H9 (cell line): ENCODE results near the gene TMED7. TPM values are rescaled to one million over a fixed set of nuclear protein-coding genes. Genes with fewer than 3 reads are reported as not detected.

Source experiments
- DNase-seq: peaks from one replicate; pipeline ENCODE4 v3.0.0-alpha.2; 2017
- H2AFZ ChIP-seq: one replicate; pipeline ENCODE4 v1.6.1; 2013; ENCODE audit warnings: mild to moderate bottlenecking, low read length, control low read depth, moderate library complexity
- H2AK5ac ChIP-seq: 2 replicates; pipeline ENCODE4 v1.6.1; 2013; ENCODE audit warnings: low read length, control low read depth, mixed read lengths; ENCODE audit not compliant: insufficient read length
- H2BK120ac ChIP-seq: one replicate; pipeline ENCODE4 v1.6.1; 2013; ENCODE audit warnings: low read depth, mild to moderate bottlenecking, low read length, control low read depth, inconsistent platforms; ENCODE audit not compliant: poor library complexity, severe bottlenecking
- H2BK12ac ChIP-seq: 2 replicates; pipeline ENCODE4 v1.6.1; 2013; ENCODE audit warnings: low read length, control low read depth, mixed read lengths, low read depth; ENCODE audit not compliant: insufficient read length
- H2BK15ac ChIP-seq: 2 replicates; pipeline ENCODE4 v1.6.1; 2013; ENCODE audit warnings: low read depth, low read length, control low read depth
- H2BK20ac ChIP-seq: one replicate; pipeline ENCODE4 v1.6.1; 2013; ENCODE audit warnings: low read depth, mild to moderate bottlenecking, low read length, control low read depth, inconsistent platforms; ENCODE audit not compliant: poor library complexity, severe bottlenecking
- H2BK5ac ChIP-seq: 2 replicates; pipeline ENCODE4 v1.6.1; 2013; ENCODE audit warnings: low read length, control low read depth, mixed read lengths; ENCODE audit not compliant: insufficient read length
- H3K14ac ChIP-seq: 2 replicates; pipeline ENCODE4 v1.6.1; 2013; ENCODE audit warnings: low read length, control low read depth; ENCODE audit not compliant: insufficient read depth
- H3K18ac ChIP-seq: 2 replicates; pipeline ENCODE4 v1.6.1; 2013; ENCODE audit warnings: low read depth, mild to moderate bottlenecking, mixed read lengths, low read length, control low read depth; ENCODE audit not compliant: insufficient read length
- H3K23ac ChIP-seq: 2 replicates; pipeline ENCODE4 v1.6.1; 2013; ENCODE audit warnings: low read length, control low read depth, mixed read lengths, low read depth; ENCODE audit not compliant: insufficient read length
- H3K23me2 ChIP-seq: 2 replicates; pipeline ENCODE4 v1.6.1; 2013; ENCODE audit warnings: low read depth, mild to moderate bottlenecking, mixed read lengths, low read length, control low read depth; ENCODE audit not compliant: insufficient read length, poor library complexity, severe bottlenecking
- H3K27ac ChIP-seq: 2 replicates; pipeline ENCODE4 v1.5.1; 2013; ENCODE audit warnings: low read length, control low read depth, mixed read lengths, low read depth; ENCODE audit not compliant: insufficient read length
- H3K27me3 ChIP-seq: 2 replicates; pipeline ENCODE4 v1.6.1; 2013; ENCODE audit warnings: low read length, control low read depth, inconsistent platforms; ENCODE audit not compliant: insufficient read depth
- H3K4ac ChIP-seq: 2 replicates; pipeline ENCODE4 v1.6.1; 2013; ENCODE audit warnings: low read depth, mild to moderate bottlenecking, control low read depth, inconsistent platforms, low read length, moderate library complexity
- H3K4me1 ChIP-seq: 2 replicates; pipeline ENCODE4 v1.6.1; 2013; ENCODE audit warnings: low read length, control low read depth, inconsistent platforms; ENCODE audit not compliant: insufficient read depth
- H3K4me2 ChIP-seq: 2 replicates; pipeline ENCODE4 v1.6.1; 2013; ENCODE audit warnings: low read length, control low read depth, mixed read lengths; ENCODE audit not compliant: insufficient read length, insufficient read depth
- H3K56ac ChIP-seq: 2 replicates; pipeline ENCODE4 v1.6.1; 2013; ENCODE audit warnings: low read depth, mild to moderate bottlenecking, mixed read lengths, low read length, control low read depth; ENCODE audit not compliant: insufficient read length
- H3K79me1 ChIP-seq: 2 replicates; pipeline ENCODE4 v1.6.1; 2013; ENCODE audit warnings: low read depth, mild to moderate bottlenecking, moderate library complexity, low read length, control low read depth, inconsistent platforms; ENCODE audit not compliant: insufficient read depth, poor library complexity, severe bottlenecking
- H3K79me2 ChIP-seq: 2 replicates; pipeline ENCODE4 v1.6.1; 2013; ENCODE audit warnings: low read length, control low read depth, inconsistent platforms; ENCODE audit not compliant: insufficient read depth
- H3K9ac ChIP-seq: 2 replicates; pipeline ENCODE4 v1.6.1; 2013; ENCODE audit warnings: low read length, control low read depth, mixed read lengths; ENCODE audit not compliant: insufficient read length; ENCODE audit errors: extremely low read depth
- H3K9me3 ChIP-seq: one replicate; pipeline ENCODE4 v1.6.1; 2013; ENCODE audit warnings: low read depth, low read length, inconsistent platforms; ENCODE audit not compliant: control insufficient read depth
- H3T11ph ChIP-seq: one replicate; pipeline ENCODE4 v1.6.1; 2013; ENCODE audit warnings: mild to moderate bottlenecking, low read length, control low read depth, inconsistent platforms
- H4K20me1 ChIP-seq: one replicate; pipeline ENCODE4 v1.6.1; 2013; ENCODE audit not compliant: control insufficient read depth, insufficient read length, insufficient read depth
- H4K5ac ChIP-seq: 2 replicates; pipeline ENCODE4 v1.6.1; 2013; ENCODE audit warnings: low read depth, mild to moderate bottlenecking, mixed read lengths, low read length, control low read depth; ENCODE audit not compliant: insufficient read length
- H4K8ac ChIP-seq: replicated peaks from 2 replicates; pipeline ENCODE4 v1.6.1; 2013; ENCODE audit warnings: low read length, control low read depth, mixed read lengths, low read depth; ENCODE audit not compliant: insufficient read length
- H4K91ac ChIP-seq: 2 replicates; pipeline ENCODE4 v1.6.1; 2013; ENCODE audit warnings: low read depth, mild to moderate bottlenecking, moderate library complexity, mixed read lengths, low read length, control low read depth; ENCODE audit not compliant: insufficient read length
- H3K27ac Mint-ChIP-seq, 3 experiments: 2 replicates in 2 of 3; 3 replicates in 1 of 3; pipeline ENCODE4 v1.8.0; 2020 to 2021; ENCODE audit warnings: mixed read lengths in 3 of 3, mild to moderate bottlenecking in 1 of 3, moderate library complexity in 1 of 3
- H3K27me3 Mint-ChIP-seq: 2 replicates; pipeline ENCODE4 v1.8.0; 2021; ENCODE audit warnings: low read depth, mild to moderate bottlenecking, moderate library complexity, mixed read lengths
- H3K36me3 Mint-ChIP-seq, 3 experiments: 2 replicates in 2 of 3; 3 replicates in 1 of 3; pipeline ENCODE4 v1.8.0; 2020 to 2021; ENCODE audit warnings: low read depth in 3 of 3, mixed read lengths in 3 of 3; ENCODE audit not compliant: insufficient read depth in 1 of 3
- H3K4me1 Mint-ChIP-seq, 2 experiments: 2 replicates each; pipeline ENCODE4 v1.8.0; 2020; ENCODE audit warnings: mixed read lengths in 2 of 2
- H3K4me3 Mint-ChIP-seq, 2 experiments: 2 replicates in 1 of 2; 3 replicates in 1 of 2; pipeline ENCODE4 v1.8.0; 2020 to 2021; ENCODE audit warnings: mild to moderate bottlenecking in 2 of 2, mixed read lengths in 2 of 2, moderate library complexity in 1 of 2
- H3K9me3 Mint-ChIP-seq, 2 experiments: 2 replicates in 1 of 2; 3 replicates in 1 of 2; pipeline ENCODE4 v1.8.0; 2020; ENCODE audit warnings: mild to moderate bottlenecking in 2 of 2, mixed read lengths in 2 of 2, moderate library complexity in 1 of 2
- CTCF ChIP-seq: fragments of 200-600 bp; sonication (generic); conservative IDR thresholded peaks from 3 replicates; pipeline ENCODE4 v1.8.0; 2021; ENCODE audit warnings: antibody characterized with exemption, mild to moderate bottlenecking
- WGBS: extraction: QIAGEN DNeasy Blood & Tissue Kit; methylation state at CpG from one replicate; pipeline ENCODE4 v1.1.7; 2013; ENCODE audit warnings: missing lambda C conversion rate, low lambda C conversion rate, mixed read lengths; ENCODE audit not compliant: insufficient read length; ENCODE audit errors: extremely low coverage; 5-methylcytosine and 5-hydroxymethylcytosine counted together
- total RNA-seq: library from RNA; stranded (reverse); gene quantifications from 2 replicates; pipeline ENCODE4 v1.2.1, GENCODE V29; 2021

The TMED7 gene
- total RNA-seq, 1 experiment from 2014 or later = 68.8 TPM

GRCh38 chr5:115629903-115630302 lies 4.1 kb upstream of the TMED7 start:
- H2BK20ac ChIP-seq = no peak overlapping the region
- no peak overlapping the region for H2BK12ac ChIP-seq
- no peak overlapping the region for H3T11ph ChIP-seq
- H4K5ac ChIP-seq = no peak overlapping the region
- no peak for TF ChIP-seq CTCF
- H3K23me2 ChIP-seq = no peaks in the 10 kb centered on the region
- no peak overlapping the region for H3K27ac ChIP-seq
- no peak overlapping the region for H3K18ac ChIP-seq
- H3K9me3 Mint-ChIP-seq = no peaks in the 10 kb centered on the region; a peak in 1 of 5 replicates
- H3K4me1 ChIP-seq = no peaks in the 10 kb centered on the region
- no peak for DNase-seq
- no peaks in the 10 kb centered on the region for H3K27me3 ChIP-seq
- no peak overlapping the region for H3K9ac ChIP-seq
- H4K20me1 ChIP-seq = no peaks in the 10 kb centered on the region
- no peaks in the 10 kb centered on the region for H3K9me3 ChIP-seq
- no peaks in the 10 kb centered on the region for H3K36me3 Mint-ChIP-seq
- no peaks in the 10 kb centered on the region for H3K79me1 ChIP-seq
- WGBS = no CpG with 5 or more reads among the region's 1 CpG
- H3K14ac ChIP-seq = no peak overlapping the region
- H3K56ac ChIP-seq = no peak overlapping the region
- H4K91ac ChIP-seq = no peak overlapping the region
- H3K4ac ChIP-seq = no peak overlapping the region
- no peaks in the 10 kb centered on the region for H3K27me3 Mint-ChIP-seq
- no peak overlapping the region for H2AFZ ChIP-seq
- no peak overlapping the region for H2BK15ac ChIP-seq
- no peak overlapping the region for H4K8ac ChIP-seq
- H3K4me2 ChIP-seq = no peak overlapping the region
- no peak overlapping the region for H3K23ac ChIP-seq
- H3K27ac Mint-ChIP-seq = no peak overlapping the region; a peak in 1 of 7 replicates
- peaks cover 20% of the 10 kb centered on the region in 2 experiments for H3K4me1 Mint-ChIP-seq
- no peak overlapping the region for H2BK120ac ChIP-seq
- H2BK5ac ChIP-seq = no peak overlapping the region
- no peak overlapping the region for H2AK5ac ChIP-seq
- H3K79me2 ChIP-seq = peaks cover 2% of the 10 kb centered on the region; the same call in 1 of the 2 replicates
- no peak overlapping the region for H3K4me3 Mint-ChIP-seq
